Tibial nerve (tissue), 4 donors: ENCODE measurements around the gene MRPL45.
"Not testable (repeated sequence)": the region's sequence is repeated elsewhere in the genome, so short reads cannot be mapped to it uniquely, and the experiment has no call there.

Experiments used
- EP300 ChIP-seq, 2 donors: sonication (generic); formaldehyde crosslinking; IDR thresholded peaks; one replicate each; pipeline ENCODE4 v1.6.1; 2017; ENCODE audit warnings: antibody characterized with exemption in 2 of 2, mild to moderate bottlenecking in 1 of 2
- POLR2A ChIP-seq, 2 donors: fragments of 450-650 bp; IDR thresholded peaks; one replicate each; pipeline ENCODE4 v1.6.1; 2017; ENCODE audit warnings: antibody characterized with exemption in 2 of 2, mild to moderate bottlenecking in 2 of 2, moderate library complexity in 2 of 2
- TF ChIP-seq, protein P1 (sequence below), 5 experiments: fragments of 200-600 bp in 3 of 5; fragments of 450-650 bp in 2 of 5; sonication (generic) in 3 of 5; IDR thresholded peaks; one replicate each; pipeline ENCODE4 v1.5.1; 2016 to 2019; ENCODE audit warnings: antibody characterized with exemption in 5 of 5, mild to moderate bottlenecking in 3 of 5, moderate library complexity in 2 of 5

- TF ChIP-seq, protein P1, sequence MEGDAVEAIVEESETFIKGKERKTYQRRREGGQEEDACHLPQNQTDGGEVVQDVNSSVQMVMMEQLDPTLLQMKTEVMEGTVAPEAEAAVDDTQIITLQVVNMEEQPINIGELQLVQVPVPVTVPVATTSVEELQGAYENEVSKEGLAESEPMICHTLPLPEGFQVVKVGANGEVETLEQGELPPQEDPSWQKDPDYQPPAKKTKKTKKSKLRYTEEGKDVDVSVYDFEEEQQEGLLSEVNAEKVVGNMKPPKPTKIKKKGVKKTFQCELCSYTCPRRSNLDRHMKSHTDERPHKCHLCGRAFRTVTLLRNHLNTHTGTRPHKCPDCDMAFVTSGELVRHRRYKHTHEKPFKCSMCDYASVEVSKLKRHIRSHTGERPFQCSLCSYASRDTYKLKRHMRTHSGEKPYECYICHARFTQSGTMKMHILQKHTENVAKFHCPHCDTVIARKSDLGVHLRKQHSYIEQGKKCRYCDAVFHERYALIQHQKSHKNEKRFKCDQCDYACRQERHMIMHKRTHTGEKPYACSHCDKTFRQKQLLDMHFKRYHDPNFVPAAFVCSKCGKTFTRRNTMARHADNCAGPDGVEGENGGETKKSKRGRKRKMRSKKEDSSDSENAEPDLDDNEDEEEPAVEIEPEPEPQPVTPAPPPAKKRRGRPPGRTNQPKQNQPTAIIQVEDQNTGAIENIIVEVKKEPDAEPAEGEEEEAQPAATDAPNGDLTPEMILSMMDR (IDR thresholded peaks at IDR 0.05), result not testable (repeated sequence)
- TF ChIP-seq POLR2A, EP300 (IDR thresholded peaks at IDR 0.05): not testable (repeated sequence)
Measured at GRCh38 chr17:38285994-38286393, 11.0 kb upstream of the MRPL45 start.
